GM06990 (cell line): ENCODE measurements around the gene KLHDC7A.

Experiments used
- DNase-seq: peaks from one replicate; pipeline ENCODE4 v3.0.0-alpha.2; 2011; ENCODE audit not compliant: insufficient read length; ENCODE audit errors: extremely low read depth
- H3K27me3 ChIP-seq: replicated peaks from 2 replicates; pipeline ENCODE4 v1.6.0; 2011; ENCODE audit warnings: low read length; ENCODE audit not compliant: control insufficient read depth, insufficient read depth
- H3K36me3 ChIP-seq: 2 replicates; pipeline ENCODE4 v1.5.1; 2011; ENCODE audit warnings: low read length; ENCODE audit not compliant: control insufficient read depth, insufficient read depth
- H3K4me3 ChIP-seq: replicated peaks from 2 replicates; pipeline ENCODE4 v1.5.1; 2011; ENCODE audit warnings: low read depth, mild to moderate bottlenecking, control low read depth, low read length
- CTCF ChIP-seq: IDR thresholded peaks from 2 replicates; pipeline ENCODE4 v1.5.1; 2011; ENCODE audit warnings: low read length, control low read depth, mild to moderate bottlenecking, inconsistent platforms; ENCODE audit not compliant: insufficient read depth, poor library complexity, severe bottlenecking

Gene KLHDC7A

GRCh38 chr1:18474559-18475175 is 6.1 kb upstream of the KLHDC7A start:
- Histone ChIP-seq H3K36me3 (no peaks in the 10 kb centered on the region), H3K4me3 (no peak overlapping the region), H3K27me3 (no peaks in the 10 kb centered on the region)
- no peak for DNase-seq
- TF ChIP-seq CTCF, result no peak

GRCh38 chr1:18475234-18475905 is 5.4 kb upstream of the KLHDC7A start:
- TF ChIP-seq CTCF, result no peak
- Histone ChIP-seq H3K36me3 (no peaks in the 10 kb centered on the region), H3K4me3 (no peak overlapping the region), H3K27me3 (no peaks in the 10 kb centered on the region)
- DNase-seq, result no peak

- H3K27me3 ChIP-seq, result no peaks in the 10 kb centered on the region
- no peak for DNase-seq
- H3K36me3 ChIP-seq, result no peaks in the 10 kb centered on the region
- no peak for TF ChIP-seq CTCF
- no peak overlapping the region for H3K4me3 ChIP-seq
Observed at GRCh38 chr1:18479454-18479853, 1.3 kb upstream of the KLHDC7A start.

- Histone ChIP-seq H3K4me3 (no peak overlapping the region), H3K27me3 (no peaks in the 10 kb centered on the region), H3K36me3 (no peaks in the 10 kb centered on the region)
- no peak for TF ChIP-seq CTCF
- no peak for DNase-seq
Observed at GRCh38 chr1:18481190-18481920, 625 bp downstream of the KLHDC7A start.

GRCh38 chr1:18481921-18482701 is 1.4 kb downstream of the KLHDC7A start:
- no peak for DNase-seq
- Histone ChIP-seq H3K4me3 (no peak overlapping the region), H3K27me3 (no peaks in the 10 kb centered on the region), H3K36me3 (no peaks in the 10 kb centered on the region)
- TF ChIP-seq CTCF, result no peak
